COLO668 (cell line): ENCODE data around the gene TMEM95.

ENCODE experiments used
- DNase-seq: peaks from one replicate; lab custom pipeline; 2025; ENCODE audit not compliant: unreplicated experiment; lab: John Stamatoyannopoulos, UW

Gene TMEM95

GRCh38 chr17:7403977-7404736 lies 49.2 kb downstream of the TMEM95 start, which contains the start of gene TMEM256:
Gene TMEM256 (minus strand): TSS chr17:7404097. CDS start chr17:7404084, 13 bp downstream.
- peak; percentile 91 for DNase-seq

- DNase-seq: peak; percentile 41
These were observed 49.9 kb downstream of the TMEM95 start for GRCh38 chr17:7404737-7405349.

- no peak for DNase-seq
These were observed 50.6 kb downstream of the TMEM95 start for GRCh38 chr17:7405350-7406234.

GRCh38 chr17:7406235-7406825 lies 51.4 kb downstream of the TMEM95 start:
- DNase-seq: no peak
